GM23338 (cell line): ENCODE results near the gene TEX51. TPM values are rescaled to one million over a fixed set of nuclear protein-coding genes. Genes with fewer than 3 reads are reported as not detected.

Experiments
- ATAC-seq: fragments of 200-7000 bp; cut with Tn5 transposase; 3 replicates; pipeline ENCODE4 v1.9.1; 2020
- DNase-seq: peaks from one replicate; pipeline ENCODE4 v3.0.0-alpha.2; 2015; ENCODE audit warnings: low spot score
- H2AFZ ChIP-seq: fragments of 200-600 bp; sonication (generic); 2 replicates; pipeline ENCODE4 v1.8.0; 2016; ENCODE audit warnings: antibody characterized with exemption, mild to moderate bottlenecking, moderate library complexity
- H3F3A ChIP-seq: fragments of 200-600 bp; sonication (generic); replicated peaks from 2 replicates; pipeline ENCODE4 v1.8.0; 2017; ENCODE audit warnings: antibody characterized with exemption, mixed run types, low read depth
- H3K27ac ChIP-seq: fragments of 200-600 bp; sonication (generic); 2 replicates; pipeline ENCODE4 v1.6.1; 2016; ENCODE audit warnings: low read depth
- H3K27me3 ChIP-seq: fragments of 200-600 bp; sonication (generic); 2 replicates; pipeline ENCODE4 v1.8.0; 2016; ENCODE audit warnings: mild to moderate bottlenecking, mixed run types, moderate library complexity; ENCODE audit not compliant: insufficient read depth
- H3K36me3 ChIP-seq: fragments of 200-600 bp; sonication (generic); 2 replicates; pipeline ENCODE4 v1.8.0; 2016; ENCODE audit warnings: mild to moderate bottlenecking; ENCODE audit not compliant: insufficient read depth
- H3K4me1 ChIP-seq: fragments of 200-600 bp; sonication (generic); 2 replicates; pipeline ENCODE4 v1.8.0; 2016; ENCODE audit warnings: mild to moderate bottlenecking, moderate library complexity; ENCODE audit not compliant: insufficient read depth
- H3K4me2 ChIP-seq: fragments of 200-600 bp; sonication (generic); 2 replicates; pipeline ENCODE4 v1.7.1; 2017; ENCODE audit warnings: mixed run types
- H3K4me3 ChIP-seq: fragments of 200-600 bp; sonication (generic); 2 replicates; pipeline ENCODE4 v1.6.1; 2016; ENCODE audit warnings: mixed run types
- H3K79me2 ChIP-seq: fragments of 200-600 bp; sonication (generic); replicated peaks from 2 replicates; pipeline ENCODE4 v1.8.0; 2017; ENCODE audit warnings: mild to moderate bottlenecking; ENCODE audit not compliant: insufficient read depth
- H3K9me2 ChIP-seq: fragments of 200-600 bp; sonication (generic); 2 replicates; pipeline ENCODE4 v1.8.0; 2017; ENCODE audit not compliant: insufficient read depth
- H4K20me1 ChIP-seq: fragments of 200-600 bp; sonication (generic); replicated peaks from 2 replicates; pipeline ENCODE4 v1.8.0; 2017; ENCODE audit warnings: mild to moderate bottlenecking; ENCODE audit not compliant: insufficient read depth
- H3K27ac Mint-ChIP-seq: 2 replicates; pipeline ENCODE4 v1.8.0; 2020; ENCODE audit warnings: inconsistent platforms, mild to moderate bottlenecking, moderate library complexity, mixed read lengths
- H3K27me3 Mint-ChIP-seq: 3 replicates; pipeline ENCODE4 v1.8.0; 2022; ENCODE audit warnings: low read depth, mild to moderate bottlenecking, moderate library complexity, mixed read lengths, inconsistent platforms; ENCODE audit not compliant: insufficient read depth, poor library complexity
- H3K36me3 Mint-ChIP-seq: 3 replicates; pipeline ENCODE4 v1.8.0; 2021; ENCODE audit warnings: low read depth, mild to moderate bottlenecking, inconsistent platforms, moderate library complexity, mixed read lengths
- H3K4me1 Mint-ChIP-seq: 3 replicates; pipeline ENCODE4 v1.8.0; 2020; ENCODE audit warnings: mild to moderate bottlenecking, inconsistent platforms, mixed read lengths
- H3K4me3 Mint-ChIP-seq: 3 replicates; pipeline ENCODE4 v1.8.0; 2021; ENCODE audit warnings: moderate library complexity, mild to moderate bottlenecking, inconsistent platforms, mixed read lengths
- H3K9me3 Mint-ChIP-seq: 3 replicates; pipeline ENCODE4 v1.8.0; 2020; ENCODE audit warnings: moderate library complexity, mild to moderate bottlenecking, inconsistent platforms, mixed read lengths
- CREB1 ChIP-seq: fragments of 250-450 bp; sonication (Bioruptor Pico); IDR thresholded peaks from 2 replicates; pipeline ENCODE4 v1.5.0; 2020; ENCODE audit warnings: low read depth, mild to moderate bottlenecking, moderate library complexity
- EZH2 ChIP-seq: fragments of 200-600 bp; sonication (generic); IDR thresholded peaks from one replicate; pipeline ENCODE4 v1.8.0; 2017; ENCODE audit warnings: antibody characterized with exemption, mild to moderate bottlenecking, low read depth; ENCODE audit not compliant: unreplicated experiment
- EZH2phosphoT487 ChIP-seq: fragments of 200-600 bp; sonication (generic); IDR thresholded peaks from one replicate; pipeline ENCODE4 v1.8.1; 2018; ENCODE audit warnings: antibody characterized with exemption; ENCODE audit not compliant: unreplicated experiment
- JUNB ChIP-seq: IDR thresholded peaks from one replicate; pipeline ENCODE4 v1.6.1; 2016; ENCODE audit warnings: antibody characterized with exemption; ENCODE audit not compliant: unreplicated experiment
- NANOG ChIP-seq: IDR thresholded peaks from 2 replicates; pipeline ENCODE4 v1.6.1; 2016; ENCODE audit warnings: antibody characterized with exemption, borderline replicate concordance
- POLR2AphosphoS5 ChIP-seq: IDR thresholded peaks from 2 replicates; pipeline ENCODE4 v1.6.1; 2016; ENCODE audit warnings: antibody characterized with exemption, low read depth
- STAT1 ChIP-seq: IDR thresholded peaks from one replicate; pipeline ENCODE4 v1.6.1; 2016; ENCODE audit warnings: antibody characterized with exemption; ENCODE audit not compliant: unreplicated experiment
- ZNF114 ChIP-seq: fragments of 250-450 bp; sonication (Bioruptor Pico); IDR thresholded peaks from 2 replicates; pipeline ENCODE4 v1.5.0; 2020; ENCODE audit warnings: mild to moderate bottlenecking, moderate library complexity
- ZNF331 ChIP-seq: fragments of 250-450 bp; sonication (Bioruptor Pico); IDR thresholded peaks from 2 replicates; pipeline ENCODE4 v1.5.0; 2020; ENCODE audit warnings: low read depth, mild to moderate bottlenecking, moderate library complexity
- polyA plus RNA-seq: library from polyadenylated mRNA; unstranded; fragments of >200 nt; fragmentation: Nextera tagmentation; extraction: Ambion mirVana; gene quantifications from 2 replicates; pipeline ENCODE4 v1.2.1, GENCODE V29; 2016
- total RNA-seq: library from RNA; depleted of rRNA; stranded (reverse); fragments of >200 nt; shearing (Covaris generic); gene quantifications from 2 replicates; pipeline ENCODE4 v1.2.3, GENCODE V29; 2014
- TF ChIP-seq, protein P1 (sequence below): IDR thresholded peaks from one replicate; pipeline ENCODE4 v1.6.1; 2018; ENCODE audit warnings: antibody characterized with exemption; ENCODE audit not compliant: unreplicated experiment
- TF ChIP-seq, protein P2 (sequence below): fragments of 250-450 bp; sonication (Bioruptor Pico); IDR thresholded peaks from 2 replicates; pipeline ENCODE4 v1.5.0; 2020; ENCODE audit warnings: mild to moderate bottlenecking, moderate library complexity
- TF ChIP-seq, protein P3 (sequence below), 2 experiments: fragments of 200-600 bp in 1 of 2; sonication (generic) in 1 of 2; conservative IDR thresholded peaks; 2 replicates each; pipeline versions ENCODE4 v1.5.1 to v1.6.1; 2016 to 2017; ENCODE audit warnings: antibody characterized with exemption in 2 of 2, low read depth in 2 of 2, mild to moderate bottlenecking in 2 of 2, moderate library complexity in 1 of 2
- TF ChIP-seq, protein P4 (sequence below): IDR thresholded peaks from 2 replicates; pipeline ENCODE4 v1.6.1; 2016; ENCODE audit warnings: antibody characterized with exemption

Gene TEX51
- total and polyA plus RNA-seq, 2 experiments from 2014 or later = not detected

DNA sequence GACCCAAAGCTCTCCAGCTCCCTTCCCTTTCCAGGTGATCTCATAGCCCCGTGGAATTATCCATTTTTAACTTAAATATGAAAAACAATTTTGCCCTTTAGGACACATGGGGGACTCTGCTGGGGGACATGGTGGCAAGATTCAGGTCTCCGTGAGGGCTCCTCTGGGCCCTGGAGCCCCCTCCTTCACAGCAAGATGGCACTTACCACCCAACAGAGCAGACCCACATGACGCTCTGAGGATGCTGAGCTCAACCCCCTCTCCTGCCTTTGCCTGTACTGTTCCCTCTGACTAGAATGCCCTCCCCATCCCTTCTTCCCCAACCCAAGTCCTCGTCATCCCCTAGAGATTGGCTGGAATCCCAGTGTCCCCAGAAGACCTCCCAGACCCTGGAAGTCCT, 17.2 kb downstream of the TEX51 start:
- Histone ChIP-seq H3F3A (no peaks in the 10 kb centered on the region), H3K27ac (no peak overlapping the region), H3K4me1 (no peaks in the 10 kb centered on the region), H3K9me2 (peaks cover 9% of the 10 kb centered on the region; the same call in 1 of the 2 replicates), H3K4me3 (no peak overlapping the region), H2AFZ (no peak overlapping the region), H3K4me2 (no peak overlapping the region), H3K27me3 (no peaks in the 10 kb centered on the region), H3K36me3 (no peaks in the 10 kb centered on the region), H4K20me1 (no peaks in the 10 kb centered on the region), H3K79me2 (no peaks in the 10 kb centered on the region)
- no peaks in the 10 kb centered on the region for H3K4me1 Mint-ChIP-seq
- H3K36me3 Mint-ChIP-seq = no peaks in the 10 kb centered on the region
- peaks cover 10% of the 10 kb centered on the region; the same call in 1 of the 3 replicates for H3K9me3 Mint-ChIP-seq
- no peak overlapping the region for H3K4me3 Mint-ChIP-seq
- ATAC-seq (no peak), DNase-seq (no peak)
- H3K27ac Mint-ChIP-seq = no peak overlapping the region
- TF ChIP-seq, protein P1, sequence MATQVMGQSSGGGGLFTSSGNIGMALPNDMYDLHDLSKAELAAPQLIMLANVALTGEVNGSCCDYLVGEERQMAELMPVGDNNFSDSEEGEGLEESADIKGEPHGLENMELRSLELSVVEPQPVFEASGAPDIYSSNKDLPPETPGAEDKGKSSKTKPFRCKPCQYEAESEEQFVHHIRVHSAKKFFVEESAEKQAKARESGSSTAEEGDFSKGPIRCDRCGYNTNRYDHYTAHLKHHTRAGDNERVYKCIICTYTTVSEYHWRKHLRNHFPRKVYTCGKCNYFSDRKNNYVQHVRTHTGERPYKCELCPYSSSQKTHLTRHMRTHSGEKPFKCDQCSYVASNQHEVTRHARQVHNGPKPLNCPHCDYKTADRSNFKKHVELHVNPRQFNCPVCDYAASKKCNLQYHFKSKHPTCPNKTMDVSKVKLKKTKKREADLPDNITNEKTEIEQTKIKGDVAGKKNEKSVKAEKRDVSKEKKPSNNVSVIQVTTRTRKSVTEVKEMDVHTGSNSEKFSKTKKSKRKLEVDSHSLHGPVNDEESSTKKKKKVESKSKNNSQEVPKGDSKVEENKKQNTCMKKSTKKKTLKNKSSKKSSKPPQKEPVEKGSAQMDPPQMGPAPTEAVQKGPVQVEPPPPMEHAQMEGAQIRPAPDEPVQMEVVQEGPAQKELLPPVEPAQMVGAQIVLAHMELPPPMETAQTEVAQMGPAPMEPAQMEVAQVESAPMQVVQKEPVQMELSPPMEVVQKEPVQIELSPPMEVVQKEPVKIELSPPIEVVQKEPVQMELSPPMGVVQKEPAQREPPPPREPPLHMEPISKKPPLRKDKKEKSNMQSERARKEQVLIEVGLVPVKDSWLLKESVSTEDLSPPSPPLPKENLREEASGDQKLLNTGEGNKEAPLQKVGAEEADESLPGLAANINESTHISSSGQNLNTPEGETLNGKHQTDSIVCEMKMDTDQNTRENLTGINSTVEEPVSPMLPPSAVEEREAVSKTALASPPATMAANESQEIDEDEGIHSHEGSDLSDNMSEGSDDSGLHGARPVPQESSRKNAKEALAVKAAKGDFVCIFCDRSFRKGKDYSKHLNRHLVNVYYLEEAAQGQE = no peak
- TF ChIP-seq ZNF331 = no peak
- no peak for TF ChIP-seq JUNB
- TF ChIP-seq POLR2AphosphoS5 = no peak
- TF ChIP-seq STAT1 = no peak
- TF ChIP-seq, protein P2, sequence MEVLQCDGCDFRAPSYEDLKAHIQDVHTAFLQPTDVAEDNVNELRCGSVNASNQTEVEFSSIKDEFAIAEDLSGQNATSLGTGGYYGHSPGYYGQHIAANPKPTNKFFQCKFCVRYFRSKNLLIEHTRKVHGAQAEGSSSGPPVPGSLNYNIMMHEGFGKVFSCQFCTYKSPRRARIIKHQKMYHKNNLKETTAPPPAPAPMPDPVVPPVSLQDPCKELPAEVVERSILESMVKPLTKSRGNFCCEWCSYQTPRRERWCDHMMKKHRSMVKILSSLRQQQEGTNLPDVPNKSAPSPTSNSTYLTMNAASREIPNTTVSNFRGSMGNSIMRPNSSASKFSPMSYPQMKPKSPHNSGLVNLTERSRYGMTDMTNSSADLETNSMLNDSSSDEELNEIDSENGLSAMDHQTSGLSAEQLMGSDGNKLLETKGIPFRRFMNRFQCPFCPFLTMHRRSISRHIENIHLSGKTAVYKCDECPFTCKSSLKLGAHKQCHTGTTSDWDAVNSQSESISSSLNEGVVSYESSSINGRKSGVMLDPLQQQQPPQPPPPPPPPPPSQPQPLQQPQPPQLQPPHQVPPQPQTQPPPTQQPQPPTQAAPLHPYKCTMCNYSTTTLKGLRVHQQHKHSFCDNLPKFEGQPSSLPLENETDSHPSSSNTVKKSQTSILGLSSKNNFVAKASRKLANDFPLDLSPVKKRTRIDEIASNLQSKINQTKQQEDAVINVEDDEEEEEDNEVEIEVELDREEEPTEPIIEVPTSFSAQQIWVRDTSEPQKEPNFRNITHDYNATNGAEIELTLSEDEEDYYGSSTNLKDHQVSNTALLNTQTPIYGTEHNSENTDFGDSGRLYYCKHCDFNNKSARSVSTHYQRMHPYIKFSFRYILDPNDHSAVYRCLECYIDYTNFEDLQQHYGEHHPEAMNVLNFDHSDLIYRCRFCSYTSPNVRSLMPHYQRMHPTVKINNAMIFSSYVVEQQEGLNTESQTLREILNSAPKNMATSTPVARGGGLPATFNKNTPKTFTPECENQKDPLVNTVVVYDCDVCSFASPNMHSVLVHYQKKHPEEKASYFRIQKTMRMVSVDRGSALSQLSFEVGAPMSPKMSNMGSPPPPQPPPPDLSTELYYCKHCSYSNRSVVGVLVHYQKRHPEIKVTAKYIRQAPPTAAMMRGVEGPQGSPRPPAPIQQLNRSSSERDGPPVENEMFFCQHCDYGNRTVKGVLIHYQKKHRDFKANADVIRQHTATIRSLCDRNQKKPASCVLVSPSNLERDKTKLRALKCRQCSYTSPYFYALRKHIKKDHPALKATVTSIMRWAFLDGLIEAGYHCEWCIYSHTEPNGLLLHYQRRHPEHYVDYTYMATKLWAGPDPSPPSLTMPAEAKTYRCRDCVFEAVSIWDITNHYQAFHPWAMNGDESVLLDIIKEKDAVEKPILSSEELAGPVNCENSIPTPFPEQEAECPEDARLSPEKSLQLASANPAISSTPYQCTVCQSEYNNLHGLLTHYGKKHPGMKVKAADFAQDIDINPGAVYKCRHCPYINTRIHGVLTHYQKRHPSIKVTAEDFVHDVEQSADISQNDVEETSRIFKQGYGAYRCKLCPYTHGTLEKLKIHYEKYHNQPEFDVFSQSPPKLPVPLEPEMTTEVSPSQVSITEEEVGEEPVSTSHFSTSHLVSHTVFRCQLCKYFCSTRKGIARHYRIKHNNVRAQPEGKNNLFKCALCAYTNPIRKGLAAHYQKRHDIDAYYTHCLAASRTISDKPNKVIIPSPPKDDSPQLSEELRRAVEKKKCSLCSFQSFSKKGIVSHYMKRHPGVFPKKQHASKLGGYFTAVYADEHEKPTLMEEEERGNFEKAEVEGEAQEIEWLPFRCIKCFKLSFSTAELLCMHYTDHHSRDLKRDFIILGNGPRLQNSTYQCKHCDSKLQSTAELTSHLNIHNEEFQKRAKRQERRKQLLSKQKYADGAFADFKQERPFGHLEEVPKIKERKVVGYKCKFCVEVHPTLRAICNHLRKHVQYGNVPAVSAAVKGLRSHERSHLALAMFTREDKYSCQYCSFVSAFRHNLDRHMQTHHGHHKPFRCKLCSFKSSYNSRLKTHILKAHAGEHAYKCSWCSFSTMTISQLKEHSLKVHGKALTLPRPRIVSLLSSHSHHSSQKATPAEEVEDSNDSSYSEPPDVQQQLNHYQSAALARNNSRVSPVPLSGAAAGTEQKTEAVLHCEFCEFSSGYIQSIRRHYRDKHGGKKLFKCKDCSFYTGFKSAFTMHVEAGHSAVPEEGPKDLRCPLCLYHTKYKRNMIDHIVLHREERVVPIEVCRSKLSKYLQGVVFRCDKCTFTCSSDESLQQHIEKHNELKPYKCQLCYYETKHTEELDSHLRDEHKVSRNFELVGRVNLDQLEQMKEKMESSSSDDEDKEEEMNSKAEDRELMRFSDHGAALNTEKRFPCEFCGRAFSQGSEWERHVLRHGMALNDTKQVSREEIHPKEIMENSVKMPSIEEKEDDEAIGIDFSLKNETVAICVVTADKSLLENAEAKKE (CRISPR knock-in tag) = no peak
- no peak for TF ChIP-seq NANOG
- TF ChIP-seq, protein P3, sequence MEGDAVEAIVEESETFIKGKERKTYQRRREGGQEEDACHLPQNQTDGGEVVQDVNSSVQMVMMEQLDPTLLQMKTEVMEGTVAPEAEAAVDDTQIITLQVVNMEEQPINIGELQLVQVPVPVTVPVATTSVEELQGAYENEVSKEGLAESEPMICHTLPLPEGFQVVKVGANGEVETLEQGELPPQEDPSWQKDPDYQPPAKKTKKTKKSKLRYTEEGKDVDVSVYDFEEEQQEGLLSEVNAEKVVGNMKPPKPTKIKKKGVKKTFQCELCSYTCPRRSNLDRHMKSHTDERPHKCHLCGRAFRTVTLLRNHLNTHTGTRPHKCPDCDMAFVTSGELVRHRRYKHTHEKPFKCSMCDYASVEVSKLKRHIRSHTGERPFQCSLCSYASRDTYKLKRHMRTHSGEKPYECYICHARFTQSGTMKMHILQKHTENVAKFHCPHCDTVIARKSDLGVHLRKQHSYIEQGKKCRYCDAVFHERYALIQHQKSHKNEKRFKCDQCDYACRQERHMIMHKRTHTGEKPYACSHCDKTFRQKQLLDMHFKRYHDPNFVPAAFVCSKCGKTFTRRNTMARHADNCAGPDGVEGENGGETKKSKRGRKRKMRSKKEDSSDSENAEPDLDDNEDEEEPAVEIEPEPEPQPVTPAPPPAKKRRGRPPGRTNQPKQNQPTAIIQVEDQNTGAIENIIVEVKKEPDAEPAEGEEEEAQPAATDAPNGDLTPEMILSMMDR (conservative IDR thresholded peaks at IDR 0.05; ENCODE audit: low read depth in 2 of 2) = no peak
- no peak for TF ChIP-seq EZH2phosphoT487
- TF ChIP-seq CREB1 (CRISPR knock-in tag) = no peak
- no peak for TF ChIP-seq ZNF114 (CRISPR knock-in tag)
- no peak for TF ChIP-seq EZH2
- TF ChIP-seq, protein P4, sequence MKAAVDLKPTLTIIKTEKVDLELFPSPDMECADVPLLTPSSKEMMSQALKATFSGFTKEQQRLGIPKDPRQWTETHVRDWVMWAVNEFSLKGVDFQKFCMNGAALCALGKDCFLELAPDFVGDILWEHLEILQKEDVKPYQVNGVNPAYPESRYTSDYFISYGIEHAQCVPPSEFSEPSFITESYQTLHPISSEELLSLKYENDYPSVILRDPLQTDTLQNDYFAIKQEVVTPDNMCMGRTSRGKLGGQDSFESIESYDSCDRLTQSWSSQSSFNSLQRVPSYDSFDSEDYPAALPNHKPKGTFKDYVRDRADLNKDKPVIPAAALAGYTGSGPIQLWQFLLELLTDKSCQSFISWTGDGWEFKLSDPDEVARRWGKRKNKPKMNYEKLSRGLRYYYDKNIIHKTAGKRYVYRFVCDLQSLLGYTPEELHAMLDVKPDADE = no peak
- H3K27me3 Mint-ChIP-seq = peaks cover 4% of the 10 kb centered on the region
